Mesodermal cell (in vitro differentiated cells): ENCODE results near the gene ANKRD27.

Experiments used
- H3K27ac ChIP-seq: 2 replicates; pipeline ENCODE4 v1.7.0; 2013; ENCODE audit warnings: mild to moderate bottlenecking, low read depth, low read length, moderate library complexity; ENCODE audit not compliant: severe bottlenecking
- H3K36me3 ChIP-seq: 2 replicates; pipeline ENCODE4 v1.7.1; 2013; ENCODE audit warnings: mild to moderate bottlenecking, low read length, moderate library complexity; ENCODE audit not compliant: control insufficient read depth, insufficient read depth
- H3K4me1 ChIP-seq: one replicate; pipeline ENCODE4 v1.7.1; 2013; ENCODE audit warnings: mild to moderate bottlenecking, low read length; ENCODE audit not compliant: insufficient read depth, control insufficient read depth, poor library complexity, severe bottlenecking
- H3K4me3 ChIP-seq: 2 replicates; pipeline ENCODE4 v1.7.0; 2013; ENCODE audit warnings: low read length, control low read depth, mild to moderate bottlenecking; ENCODE audit not compliant: insufficient read depth, poor library complexity, severe bottlenecking; ENCODE audit errors: extremely low read depth
- H3K9me3 ChIP-seq: 2 replicates; pipeline ENCODE4 v1.7.1; 2013; ENCODE audit warnings: mild to moderate bottlenecking, low read length, moderate library complexity; ENCODE audit not compliant: control insufficient read depth
- WGBS, 2 experiments: methylation state at CpG; one replicate each; pipeline ENCODE4 v1.1.5; 2013; ENCODE audit warnings: missing lambda C conversion rate in 2 of 2; ENCODE audit not compliant: insufficient coverage in 2 of 2; 5-methylcytosine and 5-hydroxymethylcytosine counted together

Gene ANKRD27

DNA sequence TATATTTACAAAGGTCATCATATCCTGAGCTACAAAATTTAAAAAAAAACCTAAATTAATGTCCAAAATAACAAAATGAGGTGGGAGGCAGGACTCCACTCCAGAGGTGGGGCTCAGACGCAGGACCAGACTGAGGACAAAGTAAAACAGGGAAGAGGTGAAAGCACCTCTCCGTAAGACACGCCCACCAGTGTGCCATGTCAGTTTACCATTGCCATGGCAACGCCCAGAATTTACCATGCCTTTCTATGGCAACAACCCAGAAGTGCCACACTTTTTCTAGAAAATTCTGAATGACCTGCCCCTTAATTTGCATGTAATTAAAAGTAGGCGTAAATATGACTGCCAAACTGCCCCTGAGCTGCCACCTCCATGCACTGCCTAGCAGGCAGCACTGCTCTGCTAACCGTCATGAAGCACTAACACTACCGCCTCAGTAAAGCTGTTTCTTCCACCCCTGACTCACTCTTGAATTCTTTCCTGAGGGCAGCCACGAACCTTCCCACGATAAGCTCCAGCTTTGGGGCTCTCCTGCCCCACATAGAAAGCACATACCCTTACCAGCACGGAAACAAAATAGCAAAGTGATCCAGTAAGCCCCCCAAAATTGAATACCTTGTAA is 116.3 kb downstream of the ANKRD27 start:
- H3K4me3 ChIP-seq: no peak overlapping the region
- H3K36me3 ChIP-seq: no peaks in the 10 kb centered on the region
- H3K4me1 ChIP-seq: no peaks in the 10 kb centered on the region
- 64 to 84% methylated on average over 7 to 10 of the region's 10 CpGs for WGBS, 2 experiments
- no peaks in the 10 kb centered on the region for H3K9me3 ChIP-seq
- no peak overlapping the region for H3K27ac ChIP-seq

DNA sequence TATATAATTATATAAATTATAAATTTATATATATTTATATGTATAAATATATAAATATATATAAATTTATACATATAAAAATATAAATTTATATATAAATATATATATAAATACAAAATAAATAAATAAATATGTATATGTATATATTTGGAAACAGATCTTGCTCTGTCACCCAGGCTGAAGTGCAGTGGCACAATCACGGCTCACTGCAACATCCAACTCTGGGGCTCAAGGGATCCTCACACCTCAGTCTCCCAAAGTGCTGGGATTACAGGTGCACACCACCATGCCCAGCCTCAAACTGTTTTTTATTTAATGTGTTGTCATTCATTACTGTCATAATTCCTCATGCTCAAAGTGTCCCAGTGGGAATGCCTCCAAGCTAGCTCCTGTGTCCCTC is 119.2 kb downstream of the ANKRD27 start:
- Histone ChIP-seq H3K9me3 (no peaks in the 10 kb centered on the region), H3K36me3 (no peaks in the 10 kb centered on the region), H3K27ac (no peak overlapping the region), H3K4me1 (no peaks in the 10 kb centered on the region), H3K4me3 (no peak overlapping the region)
- 80 to 83% methylated on average over 1 of the region's 1 CpG for WGBS, 2 experiments

DNA sequence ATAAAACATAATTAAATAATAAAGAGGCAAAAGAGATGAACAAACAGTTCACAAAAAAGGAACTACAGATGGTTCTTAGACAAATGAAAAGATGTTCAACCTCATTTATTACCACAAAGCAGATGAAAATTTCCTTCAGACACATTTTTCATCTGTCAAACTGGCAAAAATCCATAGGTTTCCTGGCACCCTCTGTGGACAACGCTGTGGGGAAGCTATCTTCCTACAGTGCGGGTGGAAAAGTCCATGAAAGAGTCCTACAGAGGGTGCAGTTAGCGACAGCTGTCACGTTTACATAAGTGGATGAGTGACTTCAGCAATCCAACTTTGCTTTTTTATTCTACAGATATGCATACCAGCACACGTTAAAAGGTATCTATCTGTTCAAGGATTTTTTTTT is 124.3 kb downstream of the ANKRD27 start:
- Histone ChIP-seq H3K36me3 (no peaks in the 10 kb centered on the region), H3K4me1 (no peaks in the 10 kb centered on the region), H3K27ac (no peak overlapping the region), H3K4me3 (no peak overlapping the region), H3K9me3 (no peaks in the 10 kb centered on the region)
- 77 to 90% methylated on average over 2 to 4 of the region's 5 CpGs for WGBS, 2 experiments
